Superior temporal gyrus (tissue), 1 donor: ENCODE results near the gene CD79A.
"Not testable (repeated sequence)": the region's sequence is repeated elsewhere in the genome, so short reads cannot be mapped to it uniquely, and the experiment has no call there.

Experiments used
- DNase-seq: peaks from one replicate; pipeline ENCODE4 v3.0.0-alpha.2; 2016; ENCODE audit errors: extremely low spot score

The CD79A gene

DNA sequence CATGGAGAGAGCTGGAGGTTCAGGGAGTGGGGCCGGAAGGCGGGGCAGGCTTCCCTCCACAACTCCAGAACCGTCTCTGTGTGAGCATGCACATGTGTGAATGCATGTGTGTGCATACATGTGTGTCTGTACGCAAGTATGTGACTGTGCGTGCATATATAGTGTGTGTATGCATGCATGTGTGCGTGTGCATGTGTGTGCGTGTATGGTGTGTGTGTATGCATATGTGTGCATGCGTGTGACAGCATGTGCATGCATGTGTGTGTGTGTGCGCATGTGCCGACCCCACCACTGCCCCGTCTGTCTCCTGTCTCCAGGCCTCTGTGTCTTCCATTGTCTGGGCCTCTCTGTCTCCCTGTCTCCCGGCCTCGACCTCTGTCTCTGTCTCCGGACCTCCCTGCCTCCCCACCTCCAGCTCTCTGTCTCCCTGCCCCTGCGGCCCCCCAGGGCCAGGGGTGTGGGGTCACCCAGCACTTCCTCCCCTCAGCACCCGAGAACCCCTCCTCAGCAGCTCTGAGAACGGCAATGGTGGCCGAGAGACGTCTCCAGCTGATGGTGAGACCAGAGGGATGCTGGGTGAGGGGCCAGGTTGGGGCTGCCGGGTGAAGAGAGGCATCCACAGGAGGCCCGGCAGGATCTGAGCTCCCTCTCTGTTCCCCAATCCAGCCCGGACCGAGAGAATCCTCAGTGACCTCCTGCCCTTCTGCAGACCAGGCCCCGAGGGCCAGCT lies 28.4 kb downstream of the CD79A start:
- no peak for DNase-seq

DNA sequence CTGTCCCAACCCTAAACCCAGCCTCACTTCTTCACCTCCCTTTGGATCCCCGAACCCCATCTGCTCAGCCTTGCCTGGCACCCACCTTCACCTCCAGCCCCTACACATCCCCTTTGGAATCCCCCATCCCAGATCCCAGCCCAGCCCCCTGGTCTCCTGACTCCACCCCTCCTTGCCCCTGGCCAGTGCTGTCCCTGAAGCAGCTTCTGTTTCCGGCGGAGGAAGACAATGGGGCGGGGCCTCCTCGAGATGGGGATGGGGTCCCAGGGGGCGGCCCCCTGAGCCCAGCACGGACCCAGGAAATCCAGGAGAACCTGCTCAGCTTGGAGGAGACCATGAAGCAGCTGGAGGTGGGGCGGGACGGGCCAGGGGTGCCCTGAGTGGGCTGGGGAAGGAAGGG lies 29.2 kb downstream of the CD79A start:
- no peak for DNase-seq

DNA sequence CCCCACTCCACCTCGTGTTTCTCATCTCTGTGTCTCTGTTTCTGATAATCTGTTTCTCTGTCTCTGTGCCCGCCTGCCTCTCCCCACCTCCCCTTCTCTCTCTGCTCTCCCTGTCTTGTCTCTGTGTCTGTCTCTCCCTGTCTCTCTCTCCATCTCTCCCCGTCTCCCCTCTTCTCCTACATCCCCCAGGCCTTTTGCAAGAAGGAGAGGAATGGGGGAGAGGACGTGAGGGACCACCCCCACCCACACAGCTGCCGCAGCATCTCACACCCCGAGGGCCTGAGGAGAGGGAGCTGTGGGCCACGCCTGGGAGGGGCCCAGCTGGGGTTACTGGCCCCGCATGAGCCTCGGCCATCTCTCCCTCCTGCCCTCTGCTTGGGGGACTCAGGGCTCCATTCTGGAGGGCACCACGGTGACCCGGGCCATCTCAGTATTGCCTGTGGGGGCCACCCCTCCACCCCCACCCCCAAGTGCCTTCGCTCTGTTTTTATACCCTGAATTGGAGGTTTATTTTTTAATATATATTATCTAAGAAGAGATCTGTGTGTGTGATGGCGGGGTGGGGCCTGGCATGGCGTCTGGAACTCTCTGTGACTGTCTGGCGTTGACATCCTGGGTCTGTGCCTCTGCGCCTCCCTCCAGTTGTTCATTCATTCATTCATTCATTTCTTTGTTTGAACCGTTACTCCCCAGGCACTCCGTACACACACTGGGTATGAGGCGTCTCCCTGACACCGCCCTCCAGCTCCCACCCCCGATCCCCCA lies 30.0 kb downstream of the CD79A start:
- DNase-seq, result no peak

DNA sequence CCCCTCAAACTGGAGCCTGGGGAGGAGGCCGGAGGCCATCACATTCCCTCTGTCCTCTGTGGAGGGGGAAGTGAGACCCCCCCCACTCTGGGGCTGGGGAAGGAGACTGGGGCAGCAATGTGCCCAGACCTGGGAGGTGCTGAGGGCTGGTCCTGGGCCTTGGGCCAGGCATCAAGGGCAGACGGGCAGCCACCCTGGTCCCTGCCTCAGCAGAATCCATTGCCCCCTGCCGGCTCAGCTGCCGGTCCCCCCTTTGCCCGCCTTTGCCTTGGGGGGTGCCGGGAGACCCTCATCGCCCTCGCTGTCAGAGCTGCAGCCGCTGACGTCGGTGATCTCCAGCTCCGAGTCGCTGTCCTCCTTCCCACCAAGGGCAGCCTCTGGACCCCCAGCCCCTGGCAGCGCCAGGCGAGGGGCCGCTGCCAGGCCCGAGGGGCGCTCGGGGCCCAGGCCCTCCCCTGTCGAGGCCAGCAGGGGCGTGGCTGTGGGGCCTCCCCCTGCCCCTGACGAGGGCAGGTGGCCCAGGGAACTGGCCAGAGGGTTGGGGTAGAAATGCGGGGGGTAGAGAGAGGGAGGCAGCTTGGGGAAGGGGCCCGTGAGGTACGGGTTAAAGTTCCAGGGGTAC lies 31.0 kb downstream of the CD79A start:
- no peak for DNase-seq

DNA sequence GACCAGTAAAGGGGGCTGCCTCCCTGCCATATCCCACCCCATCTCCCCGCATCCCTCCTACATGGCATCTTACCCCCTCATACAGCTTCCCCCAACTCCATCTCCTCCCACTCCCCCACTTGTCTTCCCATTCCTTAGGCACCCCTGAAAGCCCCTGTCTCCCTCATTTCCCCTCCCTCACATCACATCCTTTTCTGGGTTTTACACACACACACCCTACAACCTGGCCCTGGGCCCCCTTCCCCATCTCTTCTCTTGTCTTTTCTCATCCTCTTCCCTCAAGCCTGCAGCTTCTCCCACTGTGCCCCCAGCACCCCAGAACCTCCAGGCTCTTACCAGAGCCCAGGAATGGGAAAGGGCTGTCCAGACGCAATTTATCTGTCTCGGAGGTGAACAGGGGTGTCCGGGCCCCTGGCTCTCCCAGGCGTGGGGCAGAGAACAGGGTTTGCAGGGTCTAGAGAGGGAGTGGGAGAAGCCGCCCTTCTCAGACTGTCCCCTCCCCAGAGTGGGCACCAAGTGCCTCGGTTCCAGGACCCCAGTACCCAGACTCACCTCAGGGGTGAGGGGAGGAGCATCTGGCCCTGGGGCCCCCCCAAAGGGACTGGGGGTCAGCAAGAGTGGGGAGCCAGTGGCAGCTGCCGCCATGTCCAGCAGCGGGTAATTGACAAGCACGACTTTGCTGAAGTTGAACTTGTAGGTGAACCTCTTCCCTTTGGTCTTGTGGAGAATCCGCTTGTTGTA lies 31.8 kb downstream of the CD79A start:
- DNase-seq, result no peak

DNA sequence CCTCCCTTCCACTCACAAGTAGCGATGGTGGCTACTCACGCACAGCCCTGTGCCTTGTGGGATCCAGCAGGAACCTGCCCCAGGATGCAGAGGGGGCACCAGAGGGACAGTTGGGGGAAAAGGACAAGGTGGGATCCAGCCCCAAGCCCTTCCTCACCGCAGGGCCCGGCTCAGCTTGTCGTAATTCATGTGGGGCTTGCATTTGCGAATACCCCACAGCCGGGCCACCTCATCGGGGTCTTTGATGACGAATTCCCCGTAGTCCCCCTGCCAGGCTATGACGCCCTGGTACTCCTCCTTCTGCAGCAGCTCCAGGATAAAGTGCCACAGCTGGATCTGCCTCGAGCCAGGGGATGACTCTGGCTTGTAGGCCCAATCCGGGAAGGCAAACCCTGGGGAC lies 32.6 kb downstream of the CD79A start:
- no peak for DNase-seq

DNA sequence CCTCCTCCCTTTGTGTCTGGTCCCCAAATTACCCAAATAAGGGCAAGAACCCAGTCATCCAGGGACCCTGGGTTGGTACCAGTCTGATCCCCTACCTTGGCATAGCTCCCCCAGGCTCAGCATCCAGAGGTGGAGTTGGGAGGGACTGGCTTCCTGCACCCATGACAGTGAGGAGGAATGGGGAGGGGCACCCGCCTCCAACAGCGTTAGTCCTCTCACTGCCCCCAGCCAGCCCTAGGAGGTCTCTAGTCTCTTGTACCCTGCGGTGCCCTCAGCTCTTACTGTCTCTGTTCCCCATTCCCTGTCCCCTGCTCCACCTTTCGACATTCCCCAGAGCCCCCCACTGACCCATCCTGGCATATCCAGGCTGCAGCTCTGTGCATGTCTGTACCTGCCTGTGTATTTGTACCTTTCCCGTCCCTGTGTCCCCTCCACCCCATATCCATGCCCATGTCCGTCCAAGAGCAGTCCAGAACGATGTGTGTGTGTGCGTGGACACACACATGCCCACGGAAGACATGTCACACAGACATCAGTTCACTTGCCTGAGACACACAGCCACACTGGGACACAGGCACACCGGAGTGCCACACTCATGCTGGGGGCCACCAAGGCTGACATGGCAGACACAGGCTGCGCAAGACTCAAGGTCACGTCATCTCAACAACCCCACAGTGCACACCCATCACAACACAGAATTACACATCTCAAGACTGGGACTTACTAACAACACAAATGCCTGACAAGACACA lies 33.3 kb downstream of the CD79A start:
- DNase-seq, result no peak

DNA sequence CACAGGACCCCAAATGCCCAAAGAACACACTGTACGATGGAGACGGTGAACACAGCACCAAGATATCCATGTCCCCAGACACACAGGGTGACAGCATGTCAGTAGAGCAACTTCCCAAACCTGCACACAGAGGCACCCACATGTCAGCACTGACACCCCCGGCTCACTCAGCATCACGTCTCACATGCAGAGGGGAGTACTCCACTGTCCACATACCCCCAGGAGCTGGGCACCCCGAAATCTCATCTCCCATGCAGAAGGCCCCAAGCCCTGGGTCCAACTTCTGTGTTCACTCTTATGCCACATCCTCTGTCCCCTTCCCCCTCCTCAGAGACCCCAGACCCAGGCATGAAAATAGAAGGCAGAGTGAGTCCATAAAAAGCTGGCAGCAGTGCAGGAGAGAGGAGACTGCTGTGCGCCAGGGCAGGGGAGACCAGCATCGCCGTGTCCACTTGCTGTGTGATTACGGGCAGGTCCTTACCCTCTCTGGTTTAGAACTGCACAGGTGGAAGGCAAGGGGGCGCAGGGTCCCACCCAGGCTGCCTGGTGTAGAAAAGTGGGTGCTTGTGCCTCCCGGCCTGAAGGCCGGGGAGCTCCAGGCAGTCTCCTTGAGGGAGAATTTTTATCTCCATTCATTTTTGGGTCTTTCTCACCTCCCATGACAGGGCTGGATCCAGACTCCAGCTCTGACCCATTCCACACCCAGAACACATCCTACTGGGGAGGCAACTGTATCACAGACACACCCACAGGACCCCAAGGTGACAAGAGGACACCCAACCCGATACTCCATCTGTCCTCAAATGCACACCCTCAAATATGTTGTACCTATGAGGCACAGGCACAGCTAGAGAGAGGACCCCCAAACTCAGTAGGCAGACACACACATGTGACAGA lies 34.2 kb downstream of the CD79A start:
- no peak for DNase-seq

DNA sequence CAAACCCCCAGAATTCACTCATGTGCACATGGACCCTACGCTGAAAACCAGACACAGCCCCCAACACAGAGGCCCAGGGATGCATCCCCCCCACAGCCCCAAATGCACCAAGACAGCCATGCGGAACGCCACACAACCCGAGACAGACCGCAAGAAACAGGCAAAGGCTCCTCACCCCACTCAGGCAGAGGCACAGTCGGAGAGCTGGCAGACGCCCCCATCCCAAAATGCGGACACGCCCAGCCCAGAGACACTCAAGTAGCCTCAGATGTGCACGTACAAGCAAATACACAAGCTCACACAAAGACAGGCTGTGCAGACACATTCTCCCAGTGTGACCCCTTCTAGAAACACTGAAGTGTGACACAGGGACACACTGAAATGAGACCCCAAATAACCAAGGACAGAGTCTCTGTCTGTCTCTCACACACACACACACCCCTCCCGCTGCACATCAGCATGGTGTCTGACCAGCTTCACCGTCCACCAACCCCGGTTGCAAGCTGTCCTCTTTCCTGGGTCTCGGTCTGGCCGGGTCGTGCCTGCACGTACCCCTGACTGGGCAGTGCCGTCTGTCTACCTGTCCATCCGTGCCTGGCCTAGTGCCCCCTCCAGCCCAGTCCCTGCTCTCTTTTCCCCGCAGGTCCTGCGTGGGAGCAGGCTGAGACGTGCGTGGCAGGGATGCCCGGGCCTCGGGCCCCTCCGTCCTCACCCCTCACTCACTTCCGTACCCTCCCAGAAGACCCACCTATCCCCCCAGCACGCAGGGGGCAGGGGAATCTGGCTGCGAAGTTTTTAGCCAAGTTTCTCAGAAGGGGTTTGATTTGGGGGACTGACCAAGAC lies 35.0 kb downstream of the CD79A start:
- no peak for DNase-seq

DNA sequence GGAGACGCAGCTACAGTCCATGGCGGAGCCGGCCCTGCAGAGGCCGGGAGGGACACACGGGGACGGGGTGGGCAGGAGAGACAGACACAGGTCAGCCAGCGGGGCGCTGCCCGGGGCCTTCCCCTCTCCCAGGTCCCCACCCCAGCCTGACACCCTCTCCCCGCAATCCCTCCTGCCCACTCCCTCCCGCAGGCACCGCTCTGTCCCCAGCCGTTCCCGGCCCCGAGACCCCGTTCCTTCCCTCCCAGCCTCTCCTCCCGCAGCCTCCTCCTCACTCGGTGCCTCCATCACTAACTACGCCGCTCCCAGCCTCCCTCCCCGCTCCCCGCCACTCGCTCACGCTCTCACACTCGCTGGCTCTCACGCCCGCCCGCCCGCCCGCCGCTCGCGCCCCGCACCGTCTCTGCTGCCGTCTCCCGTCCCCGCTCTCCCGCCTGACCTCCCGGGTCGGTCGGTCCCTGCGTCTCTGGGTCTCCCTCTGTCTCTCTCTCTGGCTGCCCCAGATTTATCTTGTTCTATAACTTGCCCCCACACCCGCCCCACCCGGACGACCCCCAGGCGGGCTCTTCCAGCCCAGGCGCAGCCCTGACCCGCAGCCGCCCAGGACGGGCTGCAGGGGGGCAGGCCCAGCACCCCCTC lies 35.9 kb downstream of the CD79A start:
- no peak for DNase-seq

DNA sequence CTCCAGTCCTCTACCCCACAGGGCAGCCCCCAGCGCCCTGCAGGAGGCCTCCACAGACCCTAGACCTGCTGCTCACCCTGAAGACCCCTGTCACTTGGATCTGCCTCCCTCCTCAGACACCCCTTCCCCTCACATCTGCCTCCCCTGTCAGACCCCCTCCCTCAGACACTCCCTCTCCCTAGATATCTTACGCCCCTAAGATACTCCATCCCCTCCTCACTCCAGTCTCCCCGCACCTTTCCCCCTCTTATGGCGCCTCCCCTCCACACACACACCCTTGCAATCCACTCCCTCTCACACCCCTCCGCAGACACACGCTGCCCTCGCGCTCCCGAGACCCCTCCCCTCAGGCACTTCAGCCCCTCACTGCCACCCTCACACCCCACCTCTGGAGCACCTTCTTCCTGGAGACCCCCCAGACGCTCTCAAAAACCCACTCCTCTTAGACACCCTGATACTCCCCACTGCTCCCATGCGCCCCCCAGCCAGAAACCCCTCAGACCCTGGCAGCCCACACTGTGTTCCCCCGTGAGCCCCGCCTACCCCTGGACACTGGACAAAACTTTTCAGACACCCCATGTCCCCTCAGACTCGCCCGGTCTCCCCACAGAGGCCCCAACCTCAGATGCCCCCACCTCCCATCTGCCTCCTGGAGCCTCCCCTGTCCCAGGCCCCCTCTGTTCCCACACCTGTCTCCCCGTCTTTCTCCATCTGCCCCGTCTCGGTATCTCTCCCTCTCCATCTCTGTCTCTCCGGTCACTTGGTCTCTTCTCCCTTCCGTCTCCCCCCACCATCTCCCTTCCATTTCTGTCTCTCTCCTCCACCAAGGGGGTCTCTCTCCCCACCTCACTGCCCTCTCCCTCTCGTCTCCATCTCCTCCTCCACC lies 36.7 kb downstream of the CD79A start:
- DNase-seq, result no peak

DNA sequence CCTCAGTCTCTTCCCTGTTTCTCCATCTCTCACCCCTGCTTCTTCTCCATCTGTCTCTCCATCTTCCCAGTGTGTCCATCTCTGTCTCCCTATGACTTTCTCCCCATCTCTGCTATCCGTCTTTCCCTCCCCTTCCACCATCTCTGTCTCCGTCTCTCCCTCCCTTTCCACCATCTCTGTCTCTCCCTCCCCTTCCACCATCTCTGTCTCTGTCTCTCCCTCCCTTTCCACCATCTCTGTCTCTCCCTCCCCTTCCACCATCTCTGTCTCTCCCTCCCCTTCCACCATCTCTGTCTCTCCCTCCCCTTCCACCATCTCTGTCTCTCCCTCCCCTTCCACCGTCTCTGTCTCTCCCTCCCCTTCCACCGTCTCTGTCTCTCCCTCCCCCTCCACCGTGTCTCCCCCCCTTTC lies 37.4 kb downstream of the CD79A start:
- not testable (repeated sequence) for DNase-seq

DNA sequence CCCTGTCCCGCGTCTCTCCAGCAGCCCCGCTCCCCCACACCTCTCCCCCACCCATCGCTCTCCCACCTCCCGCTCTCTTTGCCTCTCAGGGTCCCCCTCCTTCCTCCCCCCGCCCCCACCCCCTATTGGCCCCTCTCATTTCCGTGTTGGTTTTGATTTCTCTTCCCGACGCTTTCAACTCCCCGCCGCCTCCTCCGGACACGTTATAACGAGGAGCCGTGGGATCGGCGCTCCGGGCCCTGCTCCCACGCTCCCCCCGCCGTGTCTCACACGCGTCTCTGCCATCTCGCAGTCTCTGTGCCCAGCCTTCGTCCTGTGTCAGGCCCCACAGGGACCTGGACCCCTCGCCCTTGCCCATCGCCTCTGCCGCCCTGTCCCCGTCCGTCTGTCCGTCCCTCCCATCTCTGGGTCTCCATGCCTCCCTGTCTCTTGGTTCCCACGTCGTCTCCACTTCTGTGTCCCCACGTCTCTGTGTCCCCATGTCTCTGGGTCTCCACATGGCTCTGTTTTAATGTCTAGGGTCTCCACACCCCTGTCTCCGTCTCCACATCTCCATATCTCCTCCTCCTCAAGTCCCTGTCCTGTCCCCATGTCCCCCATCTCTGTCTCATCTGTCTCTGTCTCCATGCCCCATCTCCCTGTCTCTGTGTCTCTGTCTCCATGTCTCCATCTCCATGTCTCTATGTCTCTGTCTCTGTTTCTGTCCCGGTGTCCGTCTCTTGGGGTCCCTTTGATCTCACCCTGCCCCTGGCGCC lies 38.1 kb downstream of the CD79A start:
- DNase-seq, result no peak

DNA sequence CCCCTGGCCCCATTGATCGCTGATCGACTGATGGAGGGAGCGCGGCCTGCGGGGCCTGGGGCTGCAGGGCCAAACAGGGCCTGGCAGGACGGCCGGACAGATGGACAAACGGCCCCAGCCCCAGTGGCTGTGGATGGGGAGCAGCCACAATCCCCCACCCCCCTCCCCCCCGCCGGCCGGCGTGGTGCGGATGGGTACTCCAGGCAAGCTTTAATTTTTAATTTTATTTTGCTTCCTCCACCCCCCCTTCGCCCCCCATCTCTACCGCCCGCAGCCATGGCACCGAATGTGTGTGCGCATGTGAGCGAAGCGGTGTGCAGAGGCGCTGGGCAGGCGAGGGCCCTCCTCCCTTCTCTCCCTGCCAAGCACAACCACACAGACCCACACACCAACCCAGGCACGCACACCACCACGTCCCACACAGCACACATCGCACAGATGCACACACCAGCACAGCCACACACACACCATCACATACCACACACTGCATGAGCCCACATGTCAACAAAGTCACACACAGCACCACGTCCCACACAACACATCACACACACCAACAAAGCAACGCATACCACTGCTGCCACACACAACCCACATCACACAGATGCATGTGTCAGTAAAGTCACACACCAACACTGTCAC lies 38.8 kb downstream of the CD79A start:
- no peak for DNase-seq

DNA sequence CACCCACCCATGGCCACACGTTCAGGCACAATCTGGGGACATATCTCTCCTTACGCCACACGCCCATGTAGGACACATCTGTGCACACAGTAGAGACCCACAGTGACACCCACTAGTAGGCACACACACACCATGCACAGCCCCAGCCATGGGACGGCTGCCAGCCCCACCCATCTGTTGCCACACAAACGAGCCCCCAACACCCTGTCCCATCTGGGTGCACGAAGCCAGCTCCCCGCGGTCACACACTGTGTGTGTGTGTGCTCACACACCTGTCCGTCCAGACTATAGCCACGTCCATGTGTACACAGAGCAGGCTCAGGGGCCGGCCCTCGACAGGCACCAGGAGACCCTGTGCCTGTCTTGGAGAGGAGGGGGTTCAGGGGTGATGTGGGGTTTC lies 40.6 kb downstream of the CD79A start:
- DNase-seq, result no peak

DNA sequence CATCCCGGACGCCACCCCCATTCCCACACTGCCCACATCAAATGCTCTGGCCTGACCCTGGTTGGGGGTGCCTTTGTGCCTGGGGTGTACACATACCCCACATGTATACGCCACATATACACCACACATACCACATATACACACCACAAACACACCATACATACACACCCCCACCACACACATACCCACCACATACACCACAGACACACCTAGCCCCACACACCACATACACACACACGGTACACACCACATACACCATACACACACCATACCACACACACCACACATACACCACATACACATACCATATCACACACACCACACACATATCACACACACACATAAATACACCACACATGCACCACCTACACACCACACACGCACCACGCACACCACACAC lies 41.0 kb downstream of the CD79A start:
- no peak for DNase-seq
